Fibroblast of lung (primary cell): ENCODE measurements around the gene ATF7IP. TPM values are rescaled to one million over a fixed set of nuclear protein-coding genes. Genes with fewer than 3 reads are reported as not detected.
"Not testable (repeated sequence)": the region's sequence is repeated elsewhere in the genome, so short reads cannot be mapped to it uniquely, and the experiment has no call there.

Experiments
- DNase-seq, 2 donors: peaks; one replicate each; pipeline versions ENCODE4 v3.0.0 to v3.0.0-alpha.2; 2010; ENCODE audit warnings: low read depth in 2 of 2
- H2AFZ ChIP-seq: 2 replicates; pipeline ENCODE4 v1.5.1; 2012; ENCODE audit warnings: low read length, control low read depth, inconsistent platforms
- H3K27ac ChIP-seq: 2 replicates; pipeline ENCODE4 v1.5.1; 2011; ENCODE audit warnings: low read length, control low read depth; ENCODE audit not compliant: insufficient read depth
- H3K27me3 ChIP-seq: 2 replicates; pipeline ENCODE4 v1.5.1; 2011; ENCODE audit warnings: mild to moderate bottlenecking, low read length; ENCODE audit not compliant: control insufficient read depth, insufficient read depth
- H3K36me3 ChIP-seq: 2 replicates; pipeline ENCODE4 v1.5.1; 2011; ENCODE audit warnings: low read length; ENCODE audit not compliant: control insufficient read depth, insufficient read depth
- H3K4me1 ChIP-seq: 2 replicates; pipeline ENCODE4 v1.5.1; 2011; ENCODE audit warnings: low read length; ENCODE audit not compliant: control insufficient read depth, insufficient read depth; ENCODE audit errors: extremely low read depth
- H3K4me2 ChIP-seq: 2 replicates; pipeline ENCODE4 v1.5.1; 2011; ENCODE audit warnings: low read length, control low read depth; ENCODE audit not compliant: insufficient read depth; ENCODE audit errors: extremely low read depth
- H3K4me3 ChIP-seq, 4 experiments: fragments of 200-600 bp in 1 of 4; sonication (generic) in 1 of 4; replicated peaks in 1 of 4; 2 replicates each; pipeline ENCODE4 v1.5.1; 2011 to 2016; ENCODE audit warnings: low read length in 4 of 4, low read depth in 3 of 4, mild to moderate bottlenecking in 3 of 4, control low read depth in 2 of 4, inconsistent platforms in 1 of 4, mixed read lengths in 1 of 4; ENCODE audit not compliant: insufficient read depth in 1 of 4; ENCODE audit errors: control extremely low read depth in 1 of 4
- H3K79me2 ChIP-seq: 2 replicates; pipeline ENCODE4 v1.5.1; 2012; ENCODE audit warnings: mild to moderate bottlenecking, low read length, inconsistent platforms; ENCODE audit not compliant: control insufficient read depth, insufficient read depth
- H3K9ac ChIP-seq: 2 replicates; pipeline ENCODE4 v1.5.1; 2011; ENCODE audit warnings: mild to moderate bottlenecking, low read length, control low read depth; ENCODE audit not compliant: insufficient read depth
- H3K9me3 ChIP-seq: 2 replicates; pipeline ENCODE4 v1.5.1; 2012; ENCODE audit warnings: low read depth, low read length; ENCODE audit not compliant: control insufficient read depth, insufficient read depth
- H4K20me1 ChIP-seq: 2 replicates; pipeline ENCODE4 v1.5.1; 2011; ENCODE audit warnings: low read length; ENCODE audit not compliant: control insufficient read depth, insufficient read depth; ENCODE audit errors: extremely low read depth
- CTCF ChIP-seq, 2 donors: IDR thresholded peaks in 1 of 2; conservative IDR thresholded peaks in 1 of 2; 1 replicate in 1 of 2; 2 replicates in 1 of 2; pipeline ENCODE4 v1.5.1; 2011 to 2012; ENCODE audit warnings: low read length in 2 of 2, control low read depth in 1 of 2, inconsistent platforms in 1 of 2, low read depth in 1 of 2, mild to moderate bottlenecking in 1 of 2
- EZH2 ChIP-seq: IDR thresholded peaks from 2 replicates; pipeline ENCODE4 v1.5.1; 2012; ENCODE audit warnings: low read length, control low read depth, mild to moderate bottlenecking; ENCODE audit errors: missing control alignments
- polyA minus RNA-seq: library from RNA; depleted of rRNA, polyadenylated mRNA; stranded (reverse); fragments of >200 nt; gene quantifications from 2 replicates; pipeline ENCODE4 v1.2.3, GENCODE V29; 2011; ENCODE audit warnings: low replicate concordance
- polyA plus RNA-seq, 2 donors: library from polyadenylated mRNA; depleted of rRNA in 1 of 2; stranded (reverse) in 1 of 2; unstranded in 1 of 2; fragments of >200 nt; gene quantifications; 2 replicates each; pipeline ENCODE4 v1.2.1, GENCODE V29; 2011 to 2012; ENCODE audit warnings: missing spikeins in 1 of 2
- total RNA-seq: library from RNA; depleted of rRNA; stranded (reverse); fragments of >200 nt; gene quantifications from 2 replicates; pipeline ENCODE4 v1.2.1, GENCODE V29; 2014

Gene ATF7IP
- total RNA-seq (14.1 and 18.0 TPM in 2 replicates), polyA plus RNA-seq (13.1 and 13.2 TPM in 2 replicates), polyA minus RNA-seq (64.6 and 65.9 TPM in 2 replicates)
- 10.2 and 11.4 TPM in 2 replicates for polyA plus RNA-seq (2012)

- Histone ChIP-seq H3K27me3 (no peaks in the 10 kb centered on the region), H3K9ac (peak within 1 kb of the TSS; percentile 72), H3K4me2 (peak within 1 kb of the TSS; percentile 91), H3K4me3 (peak within 1 kb of the TSS; percentile 63 to 91 (median 77)), H3K27ac (peak within 1 kb of the TSS; percentile 93), H3K4me1 (no peaks in the 10 kb centered on the region), H4K20me1 (no peaks in the 10 kb centered on the region), H2AFZ (peak within 1 kb of the TSS; percentile 76), H3K36me3 (no peaks in the 10 kb centered on the region), H3K79me2 (peaks cover 41% of the 10 kb centered on the region), H3K9me3 (no peaks in the 10 kb centered on the region)
- TF ChIP-seq EZH2 (no peak), CTCF (conservative IDR thresholded peaks at IDR 0.05 in 1 of 2, IDR thresholded peaks at IDR 0.05 in 1 of 2; ENCODE audit: low read depth in 1 of 2, low read length in 2 of 2) (peak; percentile 19 to 21)
- DNase-seq, result peak; percentile 98
Observed at GRCh38 chr12:14365294-14366208, at the start of gene ATF7IP. TSS of gene ATF7IP (plus strand) at chr12:14365682. CDS start at chr12:14423916, 58,234 bp downstream.

- Histone ChIP-seq H3K27me3 (no peaks in the 10 kb centered on the region), H3K4me2 (no peak overlapping the region), H3K36me3 (no peaks in the 10 kb centered on the region), H4K20me1 (no peaks in the 10 kb centered on the region), H3K27ac (no peak overlapping the region), H3K9me3 (no peaks in the 10 kb centered on the region), H3K9ac (no peak overlapping the region), H2AFZ (no peak overlapping the region), H3K4me3 (no peak overlapping the region), H3K79me2 (no peaks in the 10 kb centered on the region), H3K4me1 (no peaks in the 10 kb centered on the region)
- TF ChIP-seq CTCF (conservative IDR thresholded peaks at IDR 0.05 in 1 of 2, IDR thresholded peaks at IDR 0.05 in 1 of 2; ENCODE audit: low read depth in 1 of 2, low read length in 2 of 2) (no peak), EZH2 (no peak)
- no peak for DNase-seq
Observed at GRCh38 chr12:14317362-14318146, 47.9 kb upstream of the ATF7IP start.

- H3K9ac ChIP-seq, H2AFZ ChIP-seq, H3K9me3 ChIP-seq, H3K27me3 ChIP-seq, H3K4me3 ChIP-seq, H3K4me2 ChIP-seq, H3K79me2 ChIP-seq, H3K27ac ChIP-seq, H4K20me1 ChIP-seq, H3K36me3 ChIP-seq, DNase-seq, H3K4me1 ChIP-seq: not testable (repeated sequence)
Observed at GRCh38 chr12:14319704-14320427, 45.6 kb upstream of the ATF7IP start.
